HFF-Myc (cell line): ENCODE measurements around the gene JMJD6.
"Not testable (repeated sequence)": the region's sequence is repeated elsewhere in the genome, so short reads cannot be mapped to it uniquely, and the experiment has no call there.

Experiments used
- DNase-seq: peaks from one replicate; pipeline ENCODE4 v3.0.0-alpha.2; 2011; ENCODE audit warnings: low read depth; ENCODE audit errors: extremely low read depth
- H3K4me3 ChIP-seq: replicated peaks from 2 replicates; pipeline ENCODE4 v1.5.1; 2011; ENCODE audit warnings: low read depth, mild to moderate bottlenecking, control low read depth, low read length
- TF ChIP-seq, protein P1 (sequence below): IDR thresholded peaks from 2 replicates; pipeline ENCODE4 v1.5.1; 2012; ENCODE audit warnings: mild to moderate bottlenecking, low read depth, low read length, control low read depth; ENCODE audit errors: missing control alignments

Gene JMJD6

DNA sequence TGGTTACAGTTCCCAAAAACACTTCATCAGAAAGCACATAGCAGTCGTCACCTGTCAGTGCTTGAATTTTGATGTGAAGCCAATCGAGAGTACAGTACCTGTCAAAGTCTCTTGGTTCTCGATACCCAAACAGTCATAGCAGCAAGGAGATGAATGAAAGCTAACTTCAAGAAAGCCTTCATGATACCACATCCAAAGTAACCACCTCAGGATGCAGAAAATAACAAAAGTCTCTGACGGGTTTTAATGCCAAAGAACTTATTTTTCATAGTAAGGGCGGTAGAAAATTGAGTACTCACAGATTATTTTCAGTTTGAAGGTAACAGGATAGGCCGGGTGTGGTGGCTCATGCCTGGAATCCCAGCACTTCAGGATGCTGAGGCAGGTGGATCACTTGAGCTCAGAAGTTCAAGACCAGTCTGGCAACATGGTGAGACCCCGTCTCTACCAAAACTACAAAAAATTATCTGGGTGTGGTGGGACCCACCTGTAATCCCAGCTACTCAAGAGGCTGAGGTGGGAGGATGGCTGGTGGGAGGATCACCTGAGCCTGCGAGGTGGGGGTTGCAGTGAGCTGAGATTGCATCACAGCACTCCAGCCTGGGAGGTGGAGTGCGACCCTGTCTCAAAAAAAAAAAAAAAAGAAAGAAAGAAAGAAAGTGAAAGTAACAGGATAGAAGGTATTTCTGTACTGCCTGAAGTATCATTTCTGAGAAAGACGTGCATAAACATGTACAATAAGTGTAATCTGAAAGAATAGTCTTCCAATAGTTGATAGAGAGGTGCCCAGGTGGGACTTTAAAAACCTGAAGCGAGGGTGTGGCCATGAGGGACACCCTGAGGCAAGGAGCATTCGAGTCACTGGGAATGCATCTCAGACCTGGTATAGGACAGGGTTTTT is 26.9 kb upstream of the JMJD6 start:
- H3K4me3 ChIP-seq: no peak overlapping the region
- DNase-seq: no peak

DNA sequence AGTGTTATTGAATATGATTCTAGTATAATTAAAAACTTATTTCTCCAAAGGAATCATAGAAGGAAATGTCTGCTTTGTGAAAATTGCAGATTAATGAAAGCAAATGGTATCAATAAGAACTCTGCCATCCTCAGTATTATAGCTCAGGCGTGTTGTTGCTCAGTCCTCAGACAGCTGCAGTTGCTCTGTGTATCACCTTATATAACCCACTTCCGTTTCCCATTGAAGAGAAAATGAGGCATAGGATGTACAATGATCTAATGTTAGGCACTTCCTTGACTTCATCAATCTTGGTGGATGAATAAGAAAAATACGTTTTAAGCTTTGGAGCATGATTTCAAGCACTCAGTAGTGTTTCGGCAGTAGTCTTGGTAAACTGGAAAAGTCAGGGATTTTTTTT is 25.6 kb upstream of the JMJD6 start:
- no peak for DNase-seq
- TF ChIP-seq, protein P1, sequence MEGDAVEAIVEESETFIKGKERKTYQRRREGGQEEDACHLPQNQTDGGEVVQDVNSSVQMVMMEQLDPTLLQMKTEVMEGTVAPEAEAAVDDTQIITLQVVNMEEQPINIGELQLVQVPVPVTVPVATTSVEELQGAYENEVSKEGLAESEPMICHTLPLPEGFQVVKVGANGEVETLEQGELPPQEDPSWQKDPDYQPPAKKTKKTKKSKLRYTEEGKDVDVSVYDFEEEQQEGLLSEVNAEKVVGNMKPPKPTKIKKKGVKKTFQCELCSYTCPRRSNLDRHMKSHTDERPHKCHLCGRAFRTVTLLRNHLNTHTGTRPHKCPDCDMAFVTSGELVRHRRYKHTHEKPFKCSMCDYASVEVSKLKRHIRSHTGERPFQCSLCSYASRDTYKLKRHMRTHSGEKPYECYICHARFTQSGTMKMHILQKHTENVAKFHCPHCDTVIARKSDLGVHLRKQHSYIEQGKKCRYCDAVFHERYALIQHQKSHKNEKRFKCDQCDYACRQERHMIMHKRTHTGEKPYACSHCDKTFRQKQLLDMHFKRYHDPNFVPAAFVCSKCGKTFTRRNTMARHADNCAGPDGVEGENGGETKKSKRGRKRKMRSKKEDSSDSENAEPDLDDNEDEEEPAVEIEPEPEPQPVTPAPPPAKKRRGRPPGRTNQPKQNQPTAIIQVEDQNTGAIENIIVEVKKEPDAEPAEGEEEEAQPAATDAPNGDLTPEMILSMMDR: no peak
- no peak overlapping the region for H3K4me3 ChIP-seq

More for the DNA sequence above, 26.9 kb upstream of the JMJD6 start:
- TF ChIP-seq, protein P1: no peak

DNA sequence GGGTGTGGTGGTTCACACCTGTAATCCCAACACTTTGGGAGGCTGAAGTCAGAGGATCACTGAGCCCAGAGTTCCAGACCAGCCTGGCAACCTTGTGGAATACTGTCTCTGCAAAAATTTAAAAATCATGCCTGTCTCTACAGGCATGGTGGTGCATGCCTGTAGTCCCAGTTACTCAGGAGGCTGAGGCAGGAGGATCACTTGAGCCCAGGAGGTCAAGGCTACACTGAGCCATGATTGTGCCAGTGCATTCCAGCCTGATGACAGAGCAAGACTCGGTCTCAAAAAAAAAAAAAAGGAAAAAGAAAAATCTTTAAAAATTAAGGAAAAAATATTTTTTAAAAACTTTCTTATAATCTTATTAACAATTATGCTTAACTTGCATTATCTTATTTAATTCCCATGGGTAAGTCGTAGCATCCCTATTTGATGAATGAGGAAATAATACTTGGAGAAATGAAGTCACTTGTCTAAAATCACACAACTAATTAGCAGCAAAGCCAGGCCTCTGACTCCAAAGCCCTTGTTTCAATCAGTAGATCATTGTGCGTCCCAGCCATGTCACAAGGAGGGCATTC is 25.1 kb upstream of the JMJD6 start:
- H3K4me3 ChIP-seq: no peak overlapping the region
- TF ChIP-seq, protein P1: no peak
- DNase-seq: no peak

DNA sequence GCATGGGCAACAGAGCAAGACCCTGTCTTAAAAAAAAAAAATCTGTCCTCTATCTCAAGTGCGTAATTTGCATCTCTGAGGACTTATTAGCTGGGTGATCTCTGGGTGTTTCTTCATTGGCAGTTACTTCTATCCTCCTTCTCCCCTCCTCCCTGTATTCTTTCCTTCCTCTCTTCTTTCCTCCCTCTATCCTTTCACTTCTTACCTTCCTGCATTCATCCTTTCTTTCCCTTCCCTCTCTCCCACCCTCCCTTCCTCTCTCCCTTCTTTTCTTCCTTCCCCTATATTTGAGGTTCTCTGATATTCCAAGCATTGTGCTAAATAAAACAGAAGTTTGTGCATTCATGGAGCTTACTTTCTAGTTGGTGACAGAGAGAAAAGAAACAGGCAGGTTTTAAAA is 22.3 kb upstream of the JMJD6 start:
- DNase-seq: no peak
- H3K4me3 ChIP-seq: no peak overlapping the region
- TF ChIP-seq, protein P1: no peak

DNA sequence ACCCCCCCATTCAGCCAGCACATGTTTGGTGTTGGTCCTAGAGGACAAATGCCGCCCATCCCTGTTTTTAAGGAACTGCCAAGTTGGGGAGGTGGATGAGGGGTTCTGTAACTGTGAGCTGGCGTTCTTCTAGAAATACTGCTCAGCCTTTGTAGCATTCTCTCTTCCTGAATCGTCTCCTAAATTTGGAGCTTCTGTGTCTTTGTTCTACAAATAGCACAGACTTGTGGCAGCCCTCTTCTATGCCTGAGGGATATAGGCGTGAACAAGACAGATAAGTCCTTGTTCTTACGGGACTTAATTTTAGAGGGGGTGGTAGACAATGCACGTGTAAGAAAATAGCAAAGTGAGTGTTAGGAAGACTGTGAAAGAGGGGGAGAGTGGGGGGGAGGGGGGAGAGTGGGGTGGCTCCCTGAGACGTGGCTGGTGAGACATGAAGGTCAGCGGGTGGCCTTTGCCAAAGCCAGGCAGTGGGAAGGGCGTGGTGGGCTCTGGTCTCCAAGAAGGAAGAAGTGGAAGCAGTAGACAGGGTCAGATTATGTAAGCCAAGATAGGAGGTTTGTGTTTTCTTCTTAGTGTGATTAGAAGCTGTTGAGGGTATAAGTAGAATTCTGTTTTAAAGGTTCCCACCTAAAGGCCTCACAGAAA is 21.4 kb upstream of the JMJD6 start:
- no peak for DNase-seq

DNA sequence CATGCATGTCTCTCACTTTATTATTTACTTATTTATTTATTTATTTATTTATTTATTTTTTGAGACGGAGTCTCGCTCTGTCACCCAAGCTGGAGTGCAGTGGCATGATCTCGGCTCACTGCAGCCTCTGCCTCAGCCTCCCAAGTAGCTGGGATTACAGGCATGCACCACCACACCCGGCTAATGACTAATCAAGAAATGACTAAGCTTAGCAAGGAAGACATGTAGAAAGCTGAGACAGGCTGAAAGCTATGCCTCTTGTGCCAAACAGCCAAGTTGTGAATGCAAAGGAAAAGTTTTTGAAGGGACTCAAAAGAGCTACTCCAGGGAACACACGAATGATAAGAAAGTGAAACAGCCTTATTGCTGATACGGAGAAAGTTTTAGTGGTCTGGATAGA is 19.4 kb upstream of the JMJD6 start:
- not testable (repeated sequence) for DNase-seq, H3K4me3 ChIP-seq

More for the DNA sequence above, 21.4 kb upstream of the JMJD6 start:
- no peak overlapping the region for H3K4me3 ChIP-seq
- TF ChIP-seq, protein P1: no peak

DNA sequence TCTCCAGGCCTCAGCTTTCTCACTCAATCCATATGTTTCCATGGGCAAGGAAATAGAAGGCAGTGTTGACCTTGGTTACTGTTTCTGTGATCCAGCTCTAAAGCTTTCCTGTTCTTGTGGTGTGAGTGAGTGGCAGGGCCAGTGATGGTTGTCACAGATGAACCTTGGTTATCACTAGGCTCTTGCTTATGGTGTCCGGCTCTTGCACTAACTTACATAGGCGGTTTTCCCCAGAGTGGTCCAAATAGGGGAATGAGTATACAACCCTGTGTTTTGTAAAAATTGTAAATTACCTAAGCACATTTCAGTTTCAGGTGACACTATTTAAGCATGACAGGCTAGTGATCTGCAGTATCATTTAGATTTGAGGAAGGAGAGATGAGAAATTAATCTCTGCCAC is 18.3 kb upstream of the JMJD6 start:
- H3K4me3 ChIP-seq: no peak overlapping the region
- no peak for DNase-seq
- TF ChIP-seq, protein P1: no peak
